Caco-2 (cell line): ENCODE measurements around the gene P2RY2. TPM values are rescaled to one million over a fixed set of nuclear protein-coding genes. Genes with fewer than 3 reads are reported as not detected.

Experiments
- BruUV-seq: library from RNA; stranded (reverse); fragments of 400-500 nt; replicated peaks from 2 replicates; lab custom pipeline; 2021; lab: Mats Ljungman, UMichigan
- CTCF ChIA-PET: fragments of 300-600 bp; sonication (Branson Sonifier 250); formaldehyde crosslinking; loops from one replicate; lab custom pipeline; 2022; ENCODE audit warnings: antibody characterized with exemption; lab: Charles Lee
- POLR2A ChIA-PET: fragments of 300-600 bp; sonication (Branson Sonifier 250); formaldehyde crosslinking; loops from one replicate; lab custom pipeline; 2022; ENCODE audit warnings: antibody characterized with exemption; lab: Charles Lee
- DNase-seq, 2 experiments: peaks; one replicate each; pipeline versions ENCODE4 v3.0.0 to v3.0.0-alpha.2; 2020 to 2022
- H3K27me3 ChIP-seq: replicated peaks from 2 replicates; pipeline ENCODE4 v1.6.0; 2011; ENCODE audit warnings: low read length; ENCODE audit not compliant: control insufficient read depth, insufficient read depth
- H3K36me3 ChIP-seq: 2 replicates; pipeline ENCODE4 v1.5.1; 2011; ENCODE audit warnings: low read length; ENCODE audit not compliant: control insufficient read depth, insufficient read depth
- H3K4me1 ChIP-seq: fragments of 250-450 bp; sonication (Bioruptor Pico); 2 replicates; pipeline ENCODE4 v1.5.1; 2020; ENCODE audit warnings: mild to moderate bottlenecking
- H3K4me3 ChIP-seq: 2 replicates; pipeline ENCODE4 v1.5.1; 2011; ENCODE audit warnings: low read depth, mild to moderate bottlenecking, control low read depth, low read length
- H3K9me3 ChIP-seq: fragments of 250-450 bp; sonication (Bioruptor Pico); 2 replicates; pipeline ENCODE4 v1.5.1; 2020; ENCODE audit warnings: mild to moderate bottlenecking, moderate library complexity
- H3K27ac Mint-ChIP-seq: one replicate; pipeline ENCODE4 v1.8.0; 2022; ENCODE audit warnings: mixed read lengths; ENCODE audit not compliant: unreplicated experiment
- H3K27me3 Mint-ChIP-seq: one replicate; pipeline ENCODE4 v1.8.0; 2022; ENCODE audit warnings: mixed read lengths; ENCODE audit not compliant: insufficient read depth, unreplicated experiment
- H3K36me3 Mint-ChIP-seq: one replicate; pipeline ENCODE4 v1.8.0; 2022; ENCODE audit warnings: mild to moderate bottlenecking, mixed read lengths; ENCODE audit not compliant: insufficient read depth, unreplicated experiment
- H3K4me1 Mint-ChIP-seq: one replicate; pipeline ENCODE4 v1.8.0; 2022; ENCODE audit warnings: low read depth, mixed read lengths; ENCODE audit not compliant: unreplicated experiment
- H3K4me3 Mint-ChIP-seq: one replicate; pipeline ENCODE4 v1.8.0; 2022; ENCODE audit warnings: mild to moderate bottlenecking, moderate library complexity, mixed read lengths; ENCODE audit not compliant: unreplicated experiment
- H3K9me3 Mint-ChIP-seq: one replicate; pipeline ENCODE4 v1.8.0; 2022; ENCODE audit warnings: mixed read lengths; ENCODE audit not compliant: unreplicated experiment
- intact Hi-C: fragments of 100-400 bp; cut with micrococcal nuclease; formaldehyde crosslinking; loops from one replicate; pipeline ENCODE4 v1.10.0; 2022; ENCODE audit not compliant: unreplicated experiment
- total RNA-seq: library from RNA; stranded (reverse); gene quantifications from 2 replicates; pipeline ENCODE4 v1.2.3, GENCODE V29; 2022
- TF ChIP-seq, protein P1 (sequence below), 2 experiments: fragments of 200-600 bp in 1 of 2; IDR thresholded peaks; 1 replicate in 1 of 2; 2 replicates in 1 of 2; pipeline versions ENCODE4 v1.5.1 to v1.8.0; 2011 to 2022; ENCODE audit warnings: antibody characterized with exemption in 1 of 2, control low read depth in 1 of 2, inconsistent platforms in 1 of 2, low read depth in 1 of 2, low read length in 1 of 2, mild to moderate bottlenecking in 1 of 2, moderate library complexity in 1 of 2; ENCODE audit not compliant: insufficient read depth in 1 of 2, severe bottlenecking in 1 of 2, unreplicated experiment in 1 of 2

P2RY2 gene
- total RNA-seq, 1 experiment from 2014 or later, result 10.4 TPM

DNA sequence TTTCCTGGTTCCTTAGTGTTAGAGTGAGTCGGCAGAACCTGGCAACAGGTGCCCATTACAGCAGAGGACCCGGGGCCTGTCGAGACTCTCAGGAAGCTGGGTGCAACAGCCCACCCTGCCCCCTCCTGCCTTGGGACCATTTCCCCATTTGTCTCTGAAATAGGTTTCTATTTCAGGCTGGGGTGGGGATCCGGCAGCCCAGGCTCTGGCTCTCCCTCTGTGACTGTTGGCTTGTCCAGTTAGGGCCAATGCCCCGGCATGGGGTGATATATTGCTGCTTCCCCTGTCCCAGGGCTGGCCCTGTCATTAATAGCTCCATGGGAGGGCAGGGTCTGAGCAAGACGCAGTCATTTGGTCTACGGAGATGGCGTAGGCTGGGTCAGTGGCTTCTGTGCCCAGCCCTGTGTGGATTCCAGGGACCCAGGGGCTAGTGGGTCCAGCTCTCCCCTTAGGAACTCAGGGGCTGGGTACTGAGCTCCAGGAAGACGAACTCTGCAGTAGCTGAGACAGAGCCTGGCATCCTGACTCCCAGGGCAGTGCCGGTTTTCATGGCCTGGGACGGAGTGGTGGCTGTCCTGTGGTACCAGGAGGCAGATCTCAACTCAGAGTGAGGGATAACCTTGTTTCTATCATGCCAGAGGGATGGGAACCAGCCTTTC is 56.8 kb downstream of the P2RY2 start:
- no peaks in the 10 kb centered on the region for H3K9me3 Mint-ChIP-seq
- BruUV-seq, result no TSS peak
- CTCF ChIA-PET, result interaction anchor here (0.7 to 1.5 kb wide), 3 partner anchors 20 to 77 kb away, joined by 3 to 4 read pairs (median 3); no protein-coding TSS in a partner anchor

DNA sequence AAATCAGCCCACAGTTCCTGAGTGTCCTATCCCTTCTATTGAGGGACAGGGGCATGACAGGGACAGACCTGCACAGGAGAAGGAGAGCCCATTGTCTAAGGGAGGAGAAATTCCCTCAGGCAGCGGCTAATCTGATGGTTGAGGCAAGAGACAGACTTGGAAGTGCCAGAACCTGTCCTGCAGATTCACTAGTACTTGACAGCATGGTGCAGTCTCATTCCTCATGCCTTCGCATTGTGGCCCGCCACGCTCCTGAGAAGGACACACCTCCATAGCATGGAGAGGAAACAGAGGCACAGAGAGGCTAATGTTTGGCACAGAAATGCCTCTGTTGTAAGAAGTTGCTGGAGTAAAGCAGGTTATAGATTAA is 57.3 kb downstream of the P2RY2 start:
- Mint-ChIP-seq H3K27me3 (no peaks in the 10 kb centered on the region), H3K4me1 (peaks cover 64% of the 10 kb centered on the region), H3K36me3 (peaks cover 77% of the 10 kb centered on the region), H3K27ac (peak overlapping the region; percentile 99), H3K4me3 (peak overlapping the region; percentile 80), H3K9me3 (no peaks in the 10 kb centered on the region)
- Histone ChIP-seq H3K9me3 (no peaks in the 10 kb centered on the region), H3K4me3 (no peak overlapping the region), H3K36me3 (peaks cover 3% of the 10 kb centered on the region), H3K27me3 (no peaks in the 10 kb centered on the region), H3K4me1 (peaks cover 86% of the 10 kb centered on the region)
- no TSS peak for BruUV-seq
- CTCF ChIA-PET, result interaction anchor here (0.7 kb wide), 1 partner anchor 76 kb away, joined by 3 read pairs; no protein-coding TSS in a partner anchor
- intact Hi-C loops, result no loop called here
- POLR2A ChIA-PET, result no interaction called here
- DNase-seq, result peak in 1 of 2 experiments; percentile 68
- TF ChIP-seq, protein P1, sequence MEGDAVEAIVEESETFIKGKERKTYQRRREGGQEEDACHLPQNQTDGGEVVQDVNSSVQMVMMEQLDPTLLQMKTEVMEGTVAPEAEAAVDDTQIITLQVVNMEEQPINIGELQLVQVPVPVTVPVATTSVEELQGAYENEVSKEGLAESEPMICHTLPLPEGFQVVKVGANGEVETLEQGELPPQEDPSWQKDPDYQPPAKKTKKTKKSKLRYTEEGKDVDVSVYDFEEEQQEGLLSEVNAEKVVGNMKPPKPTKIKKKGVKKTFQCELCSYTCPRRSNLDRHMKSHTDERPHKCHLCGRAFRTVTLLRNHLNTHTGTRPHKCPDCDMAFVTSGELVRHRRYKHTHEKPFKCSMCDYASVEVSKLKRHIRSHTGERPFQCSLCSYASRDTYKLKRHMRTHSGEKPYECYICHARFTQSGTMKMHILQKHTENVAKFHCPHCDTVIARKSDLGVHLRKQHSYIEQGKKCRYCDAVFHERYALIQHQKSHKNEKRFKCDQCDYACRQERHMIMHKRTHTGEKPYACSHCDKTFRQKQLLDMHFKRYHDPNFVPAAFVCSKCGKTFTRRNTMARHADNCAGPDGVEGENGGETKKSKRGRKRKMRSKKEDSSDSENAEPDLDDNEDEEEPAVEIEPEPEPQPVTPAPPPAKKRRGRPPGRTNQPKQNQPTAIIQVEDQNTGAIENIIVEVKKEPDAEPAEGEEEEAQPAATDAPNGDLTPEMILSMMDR (IDR thresholded peaks at IDR 0.05; ENCODE audit: insufficient read depth in 1 of 2, low read depth in 1 of 2, low read length in 1 of 2, severe bottlenecking in 1 of 2, unreplicated experiment in 1 of 2), result no peak

More for the DNA sequence above, 56.8 kb downstream of the P2RY2 start:
- TF ChIP-seq, protein P1 (IDR thresholded peaks at IDR 0.05; ENCODE audit: insufficient read depth in 1 of 2, low read depth in 1 of 2, low read length in 1 of 2, severe bottlenecking in 1 of 2, unreplicated experiment in 1 of 2), result no peak
- peak overlapping the region; percentile 80 for H3K4me3 Mint-ChIP-seq
- DNase-seq, result peak in 1 of 2 experiments; percentile 37
- peaks cover 68% of the 10 kb centered on the region for H3K4me1 Mint-ChIP-seq
- Histone ChIP-seq H3K9me3 (no peaks in the 10 kb centered on the region), H3K36me3 (peaks cover 3% of the 10 kb centered on the region; the same call in 1 of the 2 replicates), H3K27me3 (no peaks in the 10 kb centered on the region), H3K4me1 (peaks cover 88% of the 10 kb centered on the region), H3K4me3 (no peak overlapping the region)
- H3K36me3 Mint-ChIP-seq, result peaks cover 80% of the 10 kb centered on the region
- POLR2A ChIA-PET, result no interaction called here
- intact Hi-C loops, result no loop called here
- no peaks in the 10 kb centered on the region for H3K27me3 Mint-ChIP-seq
- H3K27ac Mint-ChIP-seq, result peak overlapping the region; percentile 99

DNA sequence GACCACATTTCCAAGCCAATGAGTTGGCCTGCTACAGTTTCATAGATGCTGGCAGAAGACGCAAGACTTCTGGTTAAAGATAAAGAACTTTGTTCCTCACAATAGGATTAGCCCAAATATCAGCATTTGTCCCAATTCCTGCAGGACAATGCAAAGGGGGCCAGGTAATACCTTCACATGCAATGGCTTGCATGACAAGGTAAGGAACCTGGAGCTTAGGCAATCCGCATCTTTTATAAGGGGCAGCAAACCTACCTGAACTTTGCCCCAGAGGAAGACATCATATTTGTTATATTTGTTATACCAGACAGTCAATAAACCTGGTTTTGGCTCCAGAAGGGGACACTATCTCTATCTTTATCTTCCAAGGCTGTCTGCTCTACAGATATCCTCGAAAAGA is 59.4 kb downstream of the P2RY2 start:
- intact Hi-C loops, result no loop called here
- ChIA-PET CTCF (interaction anchor here (1.3 kb wide), 1 partner anchor 12 kb away, joined by 4 read pairs; no protein-coding TSS in a partner anchor), POLR2A (no interaction called here)
- H3K4me1 ChIP-seq, result peaks cover 78% of the 10 kb centered on the region
- H3K4me3 ChIP-seq, result no peak overlapping the region
- no peaks in the 10 kb centered on the region for H3K27me3 ChIP-seq
- Mint-ChIP-seq H3K27me3 (no peaks in the 10 kb centered on the region), H3K36me3 (peaks cover 88% of the 10 kb centered on the region), H3K9me3 (no peaks in the 10 kb centered on the region), H3K4me3 (no peak overlapping the region), H3K4me1 (peaks cover 57% of the 10 kb centered on the region), H3K27ac (no peak overlapping the region)
- no peaks in the 10 kb centered on the region for H3K9me3 ChIP-seq
- TF ChIP-seq, protein P1 (IDR thresholded peaks at IDR 0.05; ENCODE audit: insufficient read depth in 1 of 2, low read depth in 1 of 2, low read length in 1 of 2, severe bottlenecking in 1 of 2, unreplicated experiment in 1 of 2), result no peak
- no TSS peak for BruUV-seq
- DNase-seq, result peak; percentile 51 to 52
- H3K36me3 ChIP-seq, result peaks cover 3% of the 10 kb centered on the region
